ENCODE measurements around the gene SPATA13.
A peak's percentile ranks its signal among the peaks of the same experiment; 100 is the strongest.

The SPATA13 gene

DNA sequence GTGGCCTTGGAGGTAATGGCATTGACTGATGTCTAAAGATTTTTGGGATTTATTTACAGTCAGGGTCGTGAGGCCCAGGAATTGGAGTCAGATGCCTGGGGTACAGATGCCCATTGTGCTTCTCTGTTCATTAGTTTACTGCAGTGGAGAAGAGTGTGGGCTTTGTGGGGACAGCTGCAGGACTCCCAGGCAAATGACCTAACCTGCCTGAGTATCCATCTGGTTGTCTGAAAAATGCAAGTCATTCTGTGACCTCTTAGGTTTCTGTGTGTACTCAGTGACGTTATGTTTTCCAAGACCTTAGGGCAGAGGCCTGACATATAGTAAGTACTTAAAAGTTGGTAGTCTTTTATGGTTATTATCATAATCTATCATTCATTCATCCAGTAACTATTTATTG is 60.5 kb downstream of the SPATA13 start:
- peak in 2 of 51 donors; percentile 22 to 53 for DNase-seq

DNA sequence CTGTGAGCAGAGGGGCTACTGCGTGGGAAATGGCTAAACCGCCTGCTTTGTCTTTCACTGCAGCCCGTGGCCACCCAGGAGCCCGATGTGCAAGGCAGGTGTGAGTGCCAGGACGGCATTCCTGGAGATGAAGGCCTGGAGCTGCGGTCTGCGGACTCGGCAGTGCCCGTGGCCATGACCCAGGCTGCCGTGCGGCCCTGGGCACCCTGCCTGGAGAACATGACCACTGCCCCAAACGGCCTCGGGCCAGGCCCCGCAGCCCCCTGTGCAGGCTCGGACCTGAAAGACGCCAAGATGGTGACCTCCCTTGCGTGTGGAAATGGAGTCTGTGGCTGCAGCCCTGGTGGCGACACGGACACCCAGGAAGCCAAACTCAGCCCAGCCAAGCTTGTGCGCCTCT is 62.2 kb downstream of the SPATA13 start:
- no peak for DNase-seq

DNA sequence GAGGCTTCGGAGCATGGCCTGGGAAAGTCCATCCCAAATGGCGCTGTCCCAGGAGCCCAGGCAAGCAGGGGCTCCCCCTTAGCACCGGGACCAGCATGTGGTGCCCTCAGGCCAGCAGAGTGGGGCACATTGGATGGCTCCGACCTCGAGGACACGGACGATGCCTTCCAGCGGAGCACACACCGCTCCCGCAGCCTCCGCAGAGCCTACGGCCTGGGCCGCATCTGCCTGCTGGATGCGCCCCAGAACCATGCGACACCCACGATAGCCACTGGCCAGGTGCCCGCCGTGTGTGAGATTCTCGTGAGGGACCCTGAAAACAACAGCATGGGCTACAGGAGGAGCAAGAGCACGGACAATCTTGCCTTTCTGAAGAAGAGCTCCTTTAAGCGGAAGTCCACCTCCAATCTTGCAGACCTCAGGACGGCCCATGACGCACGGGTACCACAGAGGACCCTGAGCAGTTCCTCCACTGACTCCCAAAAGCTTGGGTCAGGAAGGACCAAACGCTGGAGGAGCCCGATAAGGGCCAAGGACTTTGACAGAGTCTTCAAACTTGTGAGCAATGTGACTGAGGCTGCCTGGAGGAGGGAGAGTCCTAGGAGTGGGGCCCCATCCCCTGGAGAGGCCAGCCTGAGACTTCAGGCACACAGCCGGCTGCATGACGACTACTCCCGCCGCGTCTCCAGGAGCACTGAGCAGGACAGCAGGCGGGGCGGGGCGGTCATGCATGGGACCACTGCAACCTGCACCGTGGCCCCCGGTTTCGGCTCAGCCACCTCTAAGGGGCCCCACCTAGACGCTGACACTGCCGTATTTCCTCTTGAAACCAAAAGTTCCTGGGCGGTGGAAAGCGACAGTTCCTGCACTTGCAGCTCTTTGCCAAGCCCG is 63.1 kb downstream of the SPATA13 start:
- DNase-seq = no peak

DNA sequence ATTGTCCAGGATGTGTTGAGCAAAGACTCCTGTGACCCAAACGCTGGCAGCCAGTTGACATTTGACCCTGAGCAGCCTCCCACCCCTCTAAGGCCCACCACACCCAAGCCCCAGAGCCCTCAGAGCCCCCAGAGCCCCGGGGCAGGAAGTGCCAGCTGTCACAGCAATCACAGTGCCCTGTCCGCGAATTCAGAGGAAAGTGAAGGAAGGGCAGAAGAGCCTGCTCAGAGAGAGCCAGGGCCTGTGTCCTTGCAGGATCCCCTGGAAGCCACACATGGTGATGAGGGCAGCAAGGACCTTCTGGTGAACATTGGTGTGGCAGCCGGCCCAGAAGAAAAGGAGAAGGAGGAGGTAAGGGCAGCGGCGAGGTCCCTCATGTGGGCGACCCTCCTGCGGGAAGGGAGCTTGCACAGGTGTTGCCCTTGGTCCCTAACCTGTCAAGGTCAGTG is 63.7 kb downstream of the SPATA13 start:
- DNase-seq = no peak

DNA sequence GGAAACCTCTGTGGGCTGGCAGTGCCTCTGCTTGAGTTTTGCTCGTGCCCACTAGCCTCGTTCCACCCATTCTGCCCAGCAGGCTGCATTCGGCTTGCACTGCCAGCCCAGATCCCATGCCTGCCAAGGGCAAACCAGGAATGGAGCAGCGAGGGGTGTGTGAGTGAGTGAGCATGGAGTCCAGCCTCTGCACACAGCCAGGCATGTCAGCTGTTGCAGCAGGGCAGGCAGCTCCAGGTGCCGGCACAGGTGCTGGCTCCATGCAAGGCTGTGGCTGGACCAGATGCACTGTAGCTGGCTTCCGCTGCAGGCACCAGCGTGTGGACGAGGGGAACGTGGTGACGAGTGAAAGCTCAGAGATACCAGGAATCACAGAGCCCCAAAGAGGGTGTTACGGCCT is 64.5 kb downstream of the SPATA13 start:
- DNase-seq = peak in 6 of 51 donors; percentile 25 to 44 (median 38)

DNA sequence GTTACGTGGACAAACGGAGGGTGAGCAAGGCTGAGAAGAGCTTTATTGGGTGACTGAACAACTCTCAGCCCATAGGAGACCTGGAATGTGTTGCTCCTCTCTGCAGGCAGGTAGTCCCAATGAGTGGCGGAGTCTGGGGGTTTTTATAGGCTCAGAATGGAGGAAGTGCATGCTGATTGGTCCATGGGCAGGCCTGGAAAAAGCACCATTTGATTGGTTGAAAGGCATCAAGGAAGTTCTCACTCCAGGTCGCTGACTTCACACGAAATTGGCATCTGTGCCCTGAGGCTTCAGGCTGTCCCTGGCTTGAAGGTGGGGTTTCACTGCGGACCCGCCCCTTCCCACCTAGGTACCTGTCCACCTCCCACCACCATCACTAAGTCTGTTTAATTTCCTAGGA is 65.4 kb downstream of the SPATA13 start:
- DNase-seq = no peak

DNA sequence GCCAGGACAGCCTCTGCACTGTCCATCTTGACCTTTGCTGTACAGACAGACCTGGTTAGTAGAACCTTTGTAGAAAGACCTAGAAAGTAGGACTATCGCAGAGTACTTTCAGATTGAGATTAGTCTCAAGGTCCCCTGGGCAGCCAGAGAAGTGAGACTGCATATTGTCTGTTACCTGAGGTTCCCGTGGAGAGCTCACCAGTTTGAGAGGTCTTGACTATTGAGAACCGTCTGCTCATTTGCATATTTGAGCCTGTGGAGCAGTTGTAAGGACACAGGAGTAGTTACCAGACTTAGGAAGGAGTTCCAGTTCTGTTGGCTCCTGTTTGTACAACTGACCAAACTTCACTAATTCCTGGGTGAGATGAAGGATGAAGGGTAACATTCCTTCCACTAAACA is 66.2 kb downstream of the SPATA13 start:
- DNase-seq = no peak

DNA sequence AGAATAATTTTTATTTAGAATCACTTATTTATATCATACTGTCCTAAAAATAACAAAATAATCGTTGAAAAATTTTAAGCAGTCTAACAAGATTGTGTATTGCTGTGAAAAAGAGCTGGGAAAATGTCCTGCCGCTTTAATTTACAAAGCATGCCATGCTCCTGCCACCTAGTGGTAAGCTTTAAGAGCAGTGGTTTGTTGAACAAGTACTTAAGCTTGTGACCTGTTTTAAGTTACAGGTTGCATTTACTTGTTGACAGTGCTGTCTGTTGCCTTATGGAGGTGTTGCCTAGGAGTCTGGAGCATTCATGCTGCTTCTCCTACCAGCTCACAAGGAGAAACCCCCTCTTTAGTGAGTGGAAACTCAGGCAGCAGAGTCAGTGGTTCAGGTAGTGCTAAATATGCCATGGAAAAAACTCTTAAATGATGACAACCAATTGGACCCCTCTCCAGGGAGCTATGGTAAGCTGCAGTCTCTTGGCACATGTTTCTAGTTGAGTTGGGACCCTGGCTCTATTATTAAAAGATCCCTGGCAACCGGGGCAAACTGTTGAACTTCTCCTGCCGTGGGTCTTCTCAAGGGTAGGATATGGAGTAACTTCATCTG is 68.4 kb downstream of the SPATA13 start:
- peak in 11 of 51 donors; percentile 24 to 68 (median 38) for DNase-seq

DNA sequence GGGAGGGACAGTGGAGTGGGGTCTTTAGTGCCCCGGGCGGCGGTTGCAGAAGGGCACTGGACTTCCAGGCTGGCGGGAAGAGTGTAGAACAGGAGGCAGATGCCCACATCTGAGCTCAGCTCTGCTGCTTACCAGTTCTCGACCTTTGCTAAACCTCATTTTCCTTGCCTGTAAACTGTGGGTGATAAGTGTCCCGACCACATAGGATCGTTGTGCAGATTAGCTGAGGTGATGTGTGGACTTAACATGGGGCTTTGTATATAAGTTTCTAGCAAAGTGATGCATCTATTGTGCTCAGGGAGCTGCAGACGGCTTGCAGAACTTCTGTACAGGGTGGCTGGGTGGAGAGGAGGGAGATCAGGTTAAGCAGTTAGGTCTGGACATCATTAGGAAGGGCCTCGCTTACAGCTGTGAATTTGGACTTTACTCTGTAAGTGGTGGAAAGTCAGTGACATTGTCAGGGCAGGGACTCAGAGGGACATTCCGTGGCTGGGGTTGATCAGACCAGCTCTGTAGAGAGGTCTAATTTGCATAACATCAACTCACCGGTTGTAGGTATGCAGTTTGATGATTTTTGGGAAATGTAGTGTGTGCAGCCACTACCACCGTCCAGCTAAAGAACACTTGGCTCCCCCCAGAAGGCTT is 70.0 kb downstream of the SPATA13 start:
- no peak for DNase-seq

DNA sequence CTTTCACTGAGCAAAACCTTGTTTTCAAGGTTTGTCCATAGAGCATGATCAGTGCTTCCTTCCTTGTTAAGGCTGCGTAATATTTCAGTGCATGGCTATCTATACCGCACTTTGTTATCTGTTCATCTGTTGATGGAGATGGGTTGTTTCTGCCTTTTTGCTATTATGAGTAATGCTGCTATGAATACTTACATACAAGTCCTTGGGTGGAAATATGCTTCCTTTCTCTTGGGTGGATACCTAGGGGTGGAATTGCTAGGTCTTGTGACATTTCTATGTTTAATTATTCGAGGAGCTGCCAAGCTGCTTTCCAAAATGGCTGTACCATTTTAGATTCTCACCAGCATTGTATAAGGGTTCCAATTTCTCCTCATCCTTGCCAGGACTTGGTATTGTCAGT is 70.9 kb downstream of the SPATA13 start:
- no peak for DNase-seq

DNA sequence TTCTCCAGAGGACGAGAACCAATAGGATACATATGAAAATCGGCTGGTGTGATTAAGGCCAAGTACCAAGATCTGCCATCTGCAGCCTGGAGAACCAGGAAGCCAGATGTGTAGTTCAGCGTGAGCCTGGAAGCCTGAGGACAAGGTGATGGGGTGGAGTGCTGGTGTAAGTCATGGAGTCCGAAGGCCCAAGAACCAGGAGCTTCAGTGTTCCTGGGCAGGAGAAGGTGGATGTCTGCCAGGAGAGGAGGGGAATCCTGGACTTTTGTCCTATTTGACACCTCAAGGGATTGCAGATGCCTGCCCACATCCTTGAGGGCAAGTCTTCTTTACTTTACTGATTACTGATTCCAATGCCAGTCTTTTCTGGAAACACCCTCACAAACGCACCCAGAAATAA is 71.5 kb downstream of the SPATA13 start:
- DNase-seq = no peak

DNA sequence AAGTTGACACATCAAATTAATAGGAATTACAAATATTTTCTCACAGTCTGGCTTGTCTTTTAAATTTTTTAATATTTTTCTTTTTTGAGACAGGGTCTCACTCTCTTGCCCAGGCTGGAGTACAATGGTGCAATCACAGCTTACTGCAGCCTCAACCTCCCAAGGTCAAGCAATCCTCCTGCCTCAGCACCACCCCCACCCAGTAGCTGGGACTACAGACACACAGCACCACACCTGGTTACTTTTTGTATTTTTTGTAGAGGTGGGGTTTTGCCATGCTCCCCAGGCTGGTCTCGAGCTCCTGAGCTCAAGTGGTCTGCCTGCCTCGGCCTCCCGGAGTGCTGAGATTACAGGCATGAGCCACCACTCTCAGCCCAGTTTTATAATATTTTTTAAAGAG is 72.0 kb downstream of the SPATA13 start:
- no peak for DNase-seq

DNA sequence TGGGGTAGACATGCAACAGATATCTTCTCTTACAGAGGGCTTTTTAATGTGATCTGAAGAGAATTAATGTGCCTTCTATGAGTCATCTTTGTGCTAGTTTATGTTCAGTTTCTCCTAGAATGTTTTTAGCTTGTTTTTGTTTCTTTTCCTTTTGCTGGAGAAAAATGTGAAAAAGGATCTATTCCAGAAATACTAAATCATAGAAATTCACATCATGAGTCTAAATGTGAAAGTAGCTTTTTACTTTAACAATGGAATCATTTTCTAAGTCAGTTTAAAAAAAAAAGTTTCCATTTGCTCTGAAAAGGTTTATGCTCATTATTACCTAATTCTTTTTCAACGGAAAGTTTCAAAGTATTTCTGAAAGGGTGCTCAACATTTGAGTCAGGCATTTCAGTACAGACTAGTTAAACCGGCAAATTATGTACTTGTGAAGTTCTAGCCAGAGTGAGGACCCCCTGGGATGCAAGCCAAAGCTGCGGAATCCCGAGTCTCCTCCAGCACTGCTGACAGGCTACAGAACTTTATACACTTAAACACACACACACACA is 72.9 kb downstream of the SPATA13 start:
- DNase-seq = no peak

DNA sequence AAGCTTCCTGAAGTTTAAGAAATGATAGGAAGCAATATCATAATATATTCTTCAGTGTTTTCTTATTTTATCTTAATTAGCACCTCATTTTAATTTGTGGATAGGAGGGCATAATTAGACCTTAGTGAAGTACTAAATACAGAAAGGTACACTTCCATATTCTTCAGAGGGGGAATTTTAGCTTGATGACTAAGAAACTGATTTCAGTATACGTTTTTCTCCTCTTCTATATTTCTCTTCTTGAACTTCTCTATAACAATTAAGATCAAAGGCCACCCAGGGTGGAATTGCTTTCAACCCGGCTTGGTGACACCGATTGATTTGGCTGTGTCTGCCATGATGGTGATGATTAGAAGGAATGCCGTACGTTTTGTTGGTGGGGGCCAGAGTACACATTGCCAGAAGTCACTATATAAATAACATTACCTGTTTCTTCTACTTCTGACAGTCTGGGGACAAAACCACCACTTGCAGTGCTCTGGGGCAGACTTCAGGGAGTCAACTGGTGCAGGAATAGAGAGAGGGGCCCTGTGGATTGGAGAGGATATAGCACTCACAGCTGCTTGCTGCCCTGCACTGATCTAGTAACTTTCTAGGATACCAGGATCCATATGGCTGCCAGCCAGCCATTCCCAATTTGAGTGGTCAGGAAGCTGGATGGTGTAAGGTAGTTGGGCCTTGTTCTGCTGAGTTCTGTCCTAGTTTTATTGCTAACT is 73.8 kb downstream of the SPATA13 start:
- DNase-seq = no peak

DNA sequence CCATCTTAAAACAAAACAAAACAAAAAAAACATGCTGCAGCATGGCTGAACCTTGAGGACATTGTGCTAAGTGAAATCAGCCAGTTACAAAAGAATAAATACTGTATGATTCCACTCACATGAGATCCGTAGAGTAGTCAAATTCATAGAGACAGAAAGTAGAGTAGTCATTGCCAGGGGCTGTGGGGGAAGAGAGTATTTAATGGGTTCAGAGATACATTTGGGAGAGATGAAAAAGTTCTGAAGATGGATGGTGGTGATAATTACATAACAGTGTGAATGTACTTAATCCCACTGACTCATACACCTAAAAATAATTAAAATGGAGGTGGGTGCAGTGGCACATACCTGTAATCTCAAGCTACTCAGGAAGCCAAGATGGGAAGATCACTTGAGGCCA is 76.8 kb downstream of the SPATA13 start:
- no peak for DNase-seq

DNA sequence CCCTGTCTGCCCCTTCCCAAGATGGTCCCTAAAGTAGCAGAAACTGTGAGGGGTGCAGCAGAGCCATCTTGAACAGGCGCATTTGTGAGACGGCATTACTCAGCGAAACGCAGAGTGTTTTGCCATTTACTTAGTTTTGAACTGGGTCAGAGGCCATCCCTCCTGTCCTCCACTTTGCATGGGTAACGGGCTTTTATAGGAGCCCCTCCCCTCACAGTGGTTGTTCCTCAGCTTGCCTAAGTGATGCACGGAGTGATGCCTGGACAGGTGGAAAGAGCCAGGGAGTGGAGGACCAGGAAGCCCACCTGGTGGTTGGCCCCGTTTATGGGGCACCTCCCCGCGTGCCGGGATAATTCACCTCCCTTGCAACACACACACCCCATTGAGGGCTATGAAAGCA is 80.8 kb downstream of the SPATA13 start:
- no peak for DNase-seq

DNA sequence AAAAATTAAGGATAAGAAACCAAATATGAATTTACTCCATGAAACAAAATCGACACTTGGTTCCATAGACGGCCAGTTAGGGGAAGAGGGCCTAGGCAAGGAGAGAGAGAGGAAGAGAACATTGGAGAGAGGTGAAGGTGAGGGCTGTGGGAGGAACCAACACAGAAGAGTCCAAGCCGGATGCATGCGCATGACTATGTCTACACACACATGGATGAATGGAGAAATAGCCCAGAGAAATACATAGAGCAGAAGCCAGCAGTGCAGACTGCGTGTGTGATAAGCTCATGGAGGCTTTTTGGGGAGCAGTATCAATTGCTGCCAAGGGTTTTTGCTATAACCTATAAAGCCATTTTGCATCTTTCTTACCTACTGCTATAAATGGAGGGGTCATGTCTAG is 81.6 kb downstream of the SPATA13 start:
- DNase-seq = no peak

DNA sequence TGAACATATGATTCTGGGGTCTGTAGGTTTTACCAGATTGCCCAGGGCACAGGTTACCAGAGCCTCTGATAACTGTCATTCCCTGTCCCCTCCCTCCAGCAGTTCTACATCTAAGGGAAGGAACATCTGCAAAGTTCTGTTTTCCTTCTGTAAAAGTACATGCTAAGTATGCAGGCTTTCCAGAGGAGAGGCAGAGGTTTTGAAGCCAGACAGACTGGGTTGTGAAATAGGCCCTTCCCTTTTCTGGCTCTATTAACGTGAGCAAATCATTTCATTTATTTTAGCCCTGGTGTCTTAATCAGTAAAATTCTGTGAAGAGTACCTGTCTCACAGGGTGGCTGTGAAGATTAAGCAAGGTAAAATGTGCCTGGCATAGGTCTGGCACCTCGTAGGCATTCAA is 82.8 kb downstream of the SPATA13 start:
- DNase-seq = no peak

DNA sequence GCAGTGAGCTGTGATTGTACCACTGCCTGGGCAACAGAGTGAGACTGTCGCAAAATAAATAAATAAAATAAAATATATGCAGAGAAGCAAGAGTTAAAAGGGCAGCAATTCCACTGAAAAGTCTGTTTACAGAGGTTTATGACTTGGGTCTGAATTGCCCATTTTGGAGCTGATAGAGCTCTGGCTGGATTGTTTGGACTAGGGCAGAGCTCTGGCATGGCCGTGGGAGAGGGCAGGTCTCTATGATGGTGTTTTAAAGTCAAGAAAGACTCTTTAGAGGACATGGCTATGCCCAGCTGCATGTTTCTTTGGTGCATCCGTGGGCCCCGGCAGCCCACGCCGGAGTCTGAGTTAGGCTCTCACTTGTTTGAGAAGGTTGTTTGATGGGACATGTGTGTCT is 84.3 kb downstream of the SPATA13 start:
- DNase-seq = no peak

DNA sequence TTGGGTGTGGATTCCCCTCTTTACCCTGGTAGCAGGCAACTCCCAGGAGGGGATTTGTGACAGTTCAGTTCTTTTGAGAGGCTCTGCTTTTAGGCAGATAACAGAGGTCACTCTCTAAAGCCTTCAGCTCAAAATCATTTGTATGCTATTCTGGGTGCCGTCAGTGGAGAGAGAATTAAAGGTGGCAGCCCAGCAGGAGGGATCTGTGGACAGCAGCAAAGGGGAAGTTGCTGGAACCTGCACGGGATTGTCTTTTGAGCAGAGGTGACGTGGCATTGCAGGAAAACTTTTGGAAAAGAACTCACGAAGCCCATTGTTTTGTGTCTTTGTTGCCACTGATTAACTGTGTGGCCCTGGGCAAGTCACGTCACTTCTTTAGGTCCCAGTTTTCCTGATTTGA is 86.5 kb downstream of the SPATA13 start:
- DNase-seq = no peak

DNA sequence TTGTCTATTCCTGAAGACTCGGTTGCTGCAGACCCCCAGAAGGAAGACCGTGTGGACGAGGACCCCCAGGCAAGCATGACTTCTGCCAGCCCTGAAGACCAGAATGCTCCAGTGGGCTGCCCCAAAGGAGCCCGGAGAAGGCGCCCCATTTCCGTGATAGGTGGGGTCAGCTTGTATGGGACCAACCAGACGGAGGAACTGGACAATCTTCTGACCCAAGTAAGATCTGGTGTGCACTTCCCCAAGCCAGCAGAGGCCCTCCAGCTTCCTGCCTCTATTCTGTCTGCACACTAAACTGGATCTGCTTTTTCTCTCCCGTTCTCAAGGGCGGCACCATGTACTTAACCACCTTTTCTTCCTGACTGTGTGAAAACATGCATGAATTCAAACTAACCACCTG is 89.1 kb downstream of the SPATA13 start:
- no peak for DNase-seq
